NT2/D1 (cell line): ENCODE data around the gene SLC9A6.

ENCODE experiments used
- DNase-seq: peaks from one replicate; pipeline ENCODE4 v3.0.0-alpha.2; 2011; ENCODE audit warnings: low read depth, low spot score
- H3K27me3 ChIP-seq: 2 replicates; pipeline ENCODE4 v1.6.0; 2011; ENCODE audit warnings: mild to moderate bottlenecking; ENCODE audit not compliant: insufficient read length, insufficient read depth
- H3K36me3 ChIP-seq: 2 replicates; pipeline ENCODE4 v1.6.1; 2011; ENCODE audit warnings: mild to moderate bottlenecking, low read length, mixed read lengths; ENCODE audit not compliant: insufficient read depth, insufficient read length
- H3K4me1 ChIP-seq: 2 replicates; pipeline ENCODE4 v1.5.1; 2011; ENCODE audit not compliant: insufficient read depth, insufficient read length
- H3K4me3 ChIP-seq: 2 replicates; pipeline ENCODE4 v1.5.1; 2011; ENCODE audit warnings: low read depth; ENCODE audit not compliant: insufficient read length
- H3K9ac ChIP-seq: 2 replicates; pipeline ENCODE4 v1.6.0; 2011; ENCODE audit warnings: low read depth; ENCODE audit not compliant: insufficient read length
- H3K9me3 ChIP-seq: 2 replicates; pipeline ENCODE4 v1.5.1; 2011; ENCODE audit warnings: mild to moderate bottlenecking, low read length; ENCODE audit not compliant: insufficient read depth
- SUZ12 ChIP-seq: IDR thresholded peaks from 2 replicates; pipeline ENCODE4 v1.6.1; 2011; ENCODE audit not compliant: insufficient read length, insufficient read depth; ENCODE audit errors: extremely low read depth
- YY1 ChIP-seq: IDR thresholded peaks from 2 replicates; pipeline ENCODE4 v1.6.1; 2011; ENCODE audit not compliant: insufficient read length, insufficient read depth
- ZNF274 ChIP-seq: IDR thresholded peaks from 2 replicates; pipeline ENCODE4 v1.6.1; 2011; ENCODE audit warnings: mild to moderate bottlenecking, low read depth, low read length

Gene SLC9A6

DNA sequence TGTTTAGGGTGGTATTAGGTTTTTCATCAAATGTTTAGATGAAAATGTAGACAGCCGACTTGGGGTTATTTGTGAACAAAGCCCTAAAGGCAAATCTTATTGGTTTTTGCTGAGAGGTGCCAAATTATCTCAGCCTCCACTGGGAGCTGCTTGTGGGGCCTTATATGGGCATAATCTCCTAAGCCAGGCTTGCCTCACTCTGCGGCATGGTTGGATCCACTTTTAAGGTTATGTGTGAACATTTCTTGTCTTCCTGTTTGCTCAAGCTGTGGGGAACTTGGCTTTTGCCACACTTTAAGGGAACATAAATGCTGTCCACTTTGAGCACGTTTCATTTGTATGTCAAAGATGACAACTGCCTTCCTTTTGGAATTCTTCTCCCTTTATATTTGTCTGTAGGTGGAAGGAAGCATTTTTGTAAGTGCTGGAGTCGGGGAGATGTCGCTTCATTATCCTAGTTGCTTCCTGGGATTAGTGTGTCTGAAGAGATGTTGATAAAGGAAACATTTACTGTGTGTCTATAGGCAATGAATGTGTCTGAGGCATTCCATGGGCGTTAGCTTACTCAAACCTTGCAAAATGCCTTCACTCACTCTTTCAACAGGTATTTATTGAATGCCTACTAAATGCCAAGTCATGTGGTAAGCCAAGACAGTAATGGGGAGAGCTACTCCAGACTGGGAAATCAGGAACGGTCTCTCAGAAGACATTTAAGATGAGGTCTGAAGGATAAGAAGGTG is 78.3 kb downstream of the SLC9A6 start:
- Histone ChIP-seq H3K36me3 (no peaks in the 10 kb centered on the region), H3K27me3 (no peaks in the 10 kb centered on the region), H3K4me1 (no peaks in the 10 kb centered on the region), H3K4me3 (no peak overlapping the region), H3K9me3 (no peaks in the 10 kb centered on the region), H3K9ac (no peak overlapping the region)
- TF ChIP-seq SUZ12 = no peak
- TF ChIP-seq YY1 = no peak
- no peak for TF ChIP-seq ZNF274
- DNase-seq = no peak

DNA sequence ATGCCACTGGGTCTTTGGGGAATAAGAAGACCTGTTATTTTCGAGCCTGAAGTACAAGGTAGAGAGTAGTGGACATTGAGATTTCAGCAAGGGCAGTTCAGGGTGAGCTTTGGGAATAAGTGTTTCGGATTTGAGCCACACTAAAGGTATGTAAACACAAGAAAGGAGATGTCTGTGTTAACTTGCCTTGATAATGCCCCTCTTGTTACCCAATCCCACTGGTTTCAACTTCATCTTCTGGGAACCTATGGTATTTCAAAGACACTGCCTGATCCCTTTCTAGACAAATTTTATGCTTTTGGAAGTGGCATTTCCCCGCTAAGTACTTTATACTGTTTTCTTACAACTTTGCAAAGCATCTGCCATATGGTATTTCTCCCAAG is 79.4 kb downstream of the SLC9A6 start:
- DNase-seq = no peak

DNA sequence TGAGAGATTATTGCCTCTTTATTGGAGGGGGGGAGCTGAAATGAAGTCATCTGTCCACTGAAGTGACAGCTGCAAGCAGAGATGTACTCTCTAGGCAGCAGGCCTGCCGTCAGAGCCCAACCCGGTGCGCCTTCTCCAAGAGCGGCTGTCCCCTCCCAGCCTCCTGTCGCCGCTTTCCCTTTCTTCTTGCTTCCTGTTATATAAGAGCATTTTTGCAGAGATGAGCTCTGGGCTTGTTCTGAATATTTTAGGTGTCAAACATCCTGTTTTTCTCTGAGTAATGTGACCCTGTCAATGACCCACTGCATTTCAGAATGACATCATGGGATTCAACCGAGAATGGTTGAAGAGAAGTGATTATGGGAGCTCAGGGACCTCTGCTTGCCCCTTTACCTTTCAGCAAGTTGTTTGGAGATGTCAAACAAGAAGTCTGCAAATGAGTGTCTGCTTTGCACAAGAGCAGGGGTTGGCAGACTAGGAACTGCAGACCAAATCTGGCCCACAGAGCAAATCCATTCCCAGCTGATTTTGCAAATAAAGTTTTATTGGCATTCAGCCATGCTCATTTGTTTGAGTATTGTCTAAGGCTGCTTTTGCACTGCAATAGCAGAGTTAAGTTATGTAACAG is 79.9 kb downstream of the SLC9A6 start:
- H3K4me3 ChIP-seq = no peak overlapping the region
- DNase-seq = no peak
- no peak overlapping the region for H3K9ac ChIP-seq
- H3K27me3 ChIP-seq = no peaks in the 10 kb centered on the region
- H3K36me3 ChIP-seq = no peaks in the 10 kb centered on the region
- H3K4me1 ChIP-seq = no peaks in the 10 kb centered on the region
- H3K9me3 ChIP-seq = no peaks in the 10 kb centered on the region
- TF ChIP-seq YY1 (no peak), ZNF274 (no peak), SUZ12 (no peak)

More for the DNA sequence above, 79.4 kb downstream of the SLC9A6 start:
- no peaks in the 10 kb centered on the region for H3K27me3 ChIP-seq
- TF ChIP-seq ZNF274 (no peak), SUZ12 (no peak), YY1 (no peak)
- H3K9ac ChIP-seq = no peak overlapping the region
- H3K4me1 ChIP-seq = no peaks in the 10 kb centered on the region
- no peaks in the 10 kb centered on the region for H3K9me3 ChIP-seq
- H3K4me3 ChIP-seq = no peak overlapping the region
- no peaks in the 10 kb centered on the region for H3K36me3 ChIP-seq

DNA sequence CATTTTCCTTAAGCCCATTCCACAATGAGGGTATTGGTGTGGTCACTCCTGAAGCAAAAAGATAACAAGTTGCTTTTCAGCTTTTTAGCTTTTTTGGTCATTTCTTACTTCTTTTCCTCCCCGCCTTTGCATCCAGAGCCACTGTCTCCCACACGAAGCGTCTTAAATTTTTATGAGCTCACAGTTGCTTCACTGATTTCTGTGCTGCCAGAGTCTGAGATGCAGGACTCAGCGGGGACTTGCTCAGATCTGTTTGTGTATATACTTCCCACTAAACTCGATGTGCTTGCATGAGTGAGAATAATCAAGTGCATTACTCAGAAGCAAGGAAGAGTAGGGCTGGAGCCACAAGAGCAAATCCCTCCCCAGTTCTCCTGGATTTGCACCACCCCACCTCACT is 81.9 kb downstream of the SLC9A6 start:
- H3K36me3 ChIP-seq = no peaks in the 10 kb centered on the region
- H3K4me1 ChIP-seq = no peaks in the 10 kb centered on the region
- no peak overlapping the region for H3K9ac ChIP-seq
- no peak for DNase-seq
- H3K4me3 ChIP-seq = no peak overlapping the region
- TF ChIP-seq SUZ12 (no peak), YY1 (no peak)
- no peaks in the 10 kb centered on the region for H3K9me3 ChIP-seq
- H3K27me3 ChIP-seq = no peaks in the 10 kb centered on the region

- H3K9ac ChIP-seq = no peak overlapping the region
- no peaks in the 10 kb centered on the region for H3K9me3 ChIP-seq
- no peaks in the 10 kb centered on the region for H3K4me1 ChIP-seq
- H3K27me3 ChIP-seq = no peaks in the 10 kb centered on the region
- no peak overlapping the region for H3K4me3 ChIP-seq
- TF ChIP-seq SUZ12 (no peak), ZNF274 (no peak), YY1 (no peak)
- DNase-seq = no peak
- no peaks in the 10 kb centered on the region for H3K36me3 ChIP-seq
Measured at GRCh38 chrX:136067966-136068365, 82.7 kb downstream of the SLC9A6 start.

DNA sequence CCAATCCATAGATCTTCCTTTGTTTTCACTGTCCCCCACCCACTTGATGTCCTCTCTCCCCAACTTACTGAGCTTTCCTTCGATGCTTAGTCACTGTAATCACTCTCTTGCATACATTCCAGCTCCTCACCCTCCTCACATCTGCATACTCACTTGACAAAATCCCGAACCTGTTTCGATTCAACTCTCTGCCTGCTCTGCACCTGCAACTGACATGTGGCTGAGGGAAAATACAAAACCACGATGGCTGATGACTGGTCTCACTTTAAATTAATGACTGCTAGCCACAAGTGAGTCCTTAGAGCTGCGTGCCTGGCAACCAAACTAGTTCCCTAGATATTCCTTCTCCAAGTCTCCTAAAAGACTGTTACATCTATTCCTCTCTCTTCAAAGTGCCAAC is 91.7 kb downstream of the SLC9A6 start:
- TF ChIP-seq ZNF274 = no peak
- no peak for TF ChIP-seq SUZ12
- no peak for TF ChIP-seq YY1
- Histone ChIP-seq H3K27me3 (no peaks in the 10 kb centered on the region), H3K9me3 (no peaks in the 10 kb centered on the region), H3K4me1 (no peaks in the 10 kb centered on the region), H3K9ac (no peak overlapping the region), H3K4me3 (no peak overlapping the region), H3K36me3 (no peaks in the 10 kb centered on the region)
- no peak for DNase-seq

- no peak overlapping the region for H3K9ac ChIP-seq
- no peak overlapping the region for H3K4me3 ChIP-seq
- no peaks in the 10 kb centered on the region for H3K4me1 ChIP-seq
- no peak for TF ChIP-seq YY1
- no peak for TF ChIP-seq SUZ12
- no peak for TF ChIP-seq ZNF274
- H3K9me3 ChIP-seq = no peaks in the 10 kb centered on the region
- no peak for DNase-seq
- H3K27me3 ChIP-seq = no peaks in the 10 kb centered on the region
- H3K36me3 ChIP-seq = no peaks in the 10 kb centered on the region
Measured at GRCh38 chrX:136080766-136081165, 95.5 kb downstream of the SLC9A6 start.
